Measurements from ENCODE around the gene SFXN2.
"Not testable (repeated sequence)": the region's sequence is repeated elsewhere in the genome, so short reads cannot be mapped to it uniquely, and the experiment has no call there.

Gene SFXN2

GRCh38 chr10:102714621-102715455, at the start of gene SFXN2:
SFXN2 (plus strand) TSS chr10:102714636; CDS start chr10:102726637, 12,001 bp downstream.
- TF ChIP-seq CTCF (IDR thresholded peaks at IDR 0.05; ENCODE audit: insufficient read depth, missing control alignments), result no peak
- DNase-seq (ENCODE audit: insufficient read length, low spot score) (no peak), FAIRE-seq (no peak)

GRCh38 chr10:102665904-102666509, 48.4 kb upstream of the SFXN2 start:
- FAIRE-seq, result no peak
- no peak for DNase-seq (ENCODE audit: insufficient read length, low spot score)
- TF ChIP-seq CTCF (IDR thresholded peaks at IDR 0.05; ENCODE audit: insufficient read depth, missing control alignments), result no peak

GRCh38 chr10:102667411-102667810, 47.0 kb upstream of the SFXN2 start:
- FAIRE-seq; DNase-seq (ENCODE audit: insufficient read length, low spot score): not testable (repeated sequence)

GRCh38 chr10:102668326-102669107, 45.9 kb upstream of the SFXN2 start:
- no peak for TF ChIP-seq CTCF (IDR thresholded peaks at IDR 0.05; ENCODE audit: insufficient read depth, missing control alignments)
- no peak for FAIRE-seq
- no peak for DNase-seq (ENCODE audit: insufficient read length, low spot score)

GRCh38 chr10:102669206-102670064, 45.0 kb upstream of the SFXN2 start:
- FAIRE-seq (no peak), DNase-seq (ENCODE audit: insufficient read length, low spot score) (no peak)
- TF ChIP-seq CTCF (IDR thresholded peaks at IDR 0.05; ENCODE audit: insufficient read depth, missing control alignments), result peak; percentile 1

GRCh38 chr10:102670065-102670670, 44.3 kb upstream of the SFXN2 start:
- no peak for TF ChIP-seq CTCF (IDR thresholded peaks at IDR 0.05; ENCODE audit: insufficient read depth, missing control alignments)

More at GRCh38 chr10:102670065-102670670, 44.3 kb upstream of the SFXN2 start:
- no peak for DNase-seq (ENCODE audit: insufficient read length, low spot score)
- FAIRE-seq, result no peak
